Measurements from ENCODE around the gene FLG2.

DNA sequence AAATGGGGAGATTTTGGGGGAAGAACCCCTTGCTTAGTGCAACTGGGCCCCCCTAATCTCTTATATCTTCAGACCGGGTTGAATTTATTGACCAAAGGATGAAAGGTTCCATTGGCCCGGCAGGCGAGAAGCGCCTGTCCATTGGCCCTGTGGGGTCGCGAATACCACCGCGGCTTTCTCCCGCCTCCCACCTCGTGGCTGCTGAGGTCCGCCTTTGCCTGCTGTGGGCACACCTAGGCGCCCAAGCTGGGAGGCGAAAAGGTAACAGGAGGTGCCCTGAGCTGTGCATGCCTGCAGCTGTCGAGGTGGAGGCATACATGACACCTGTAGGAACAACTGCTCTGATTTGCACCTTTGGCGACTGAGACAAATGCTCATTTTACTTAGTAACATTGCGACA, 21.1 kb upstream of the FLG2 start:
- TF ChIP-seq, protein P1, sequence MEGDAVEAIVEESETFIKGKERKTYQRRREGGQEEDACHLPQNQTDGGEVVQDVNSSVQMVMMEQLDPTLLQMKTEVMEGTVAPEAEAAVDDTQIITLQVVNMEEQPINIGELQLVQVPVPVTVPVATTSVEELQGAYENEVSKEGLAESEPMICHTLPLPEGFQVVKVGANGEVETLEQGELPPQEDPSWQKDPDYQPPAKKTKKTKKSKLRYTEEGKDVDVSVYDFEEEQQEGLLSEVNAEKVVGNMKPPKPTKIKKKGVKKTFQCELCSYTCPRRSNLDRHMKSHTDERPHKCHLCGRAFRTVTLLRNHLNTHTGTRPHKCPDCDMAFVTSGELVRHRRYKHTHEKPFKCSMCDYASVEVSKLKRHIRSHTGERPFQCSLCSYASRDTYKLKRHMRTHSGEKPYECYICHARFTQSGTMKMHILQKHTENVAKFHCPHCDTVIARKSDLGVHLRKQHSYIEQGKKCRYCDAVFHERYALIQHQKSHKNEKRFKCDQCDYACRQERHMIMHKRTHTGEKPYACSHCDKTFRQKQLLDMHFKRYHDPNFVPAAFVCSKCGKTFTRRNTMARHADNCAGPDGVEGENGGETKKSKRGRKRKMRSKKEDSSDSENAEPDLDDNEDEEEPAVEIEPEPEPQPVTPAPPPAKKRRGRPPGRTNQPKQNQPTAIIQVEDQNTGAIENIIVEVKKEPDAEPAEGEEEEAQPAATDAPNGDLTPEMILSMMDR (IDR thresholded peaks at IDR 0.05), result no peak
- TF ChIP-seq POLR2A (IDR thresholded peaks at IDR 0.05) (no peak), EP300 (IDR thresholded peaks at IDR 0.05) (no peak)

All from tibial nerve (tissue), 4 donors.